NCI-H2029 treated with DMSO at 0.1 percent for 48 hours (cell line): Measurements from ENCODE around the gene FAM186B.

Source experiments
- DNase-seq: peaks from one replicate; lab custom pipeline; 2025; lab: John Stamatoyannopoulos, UW

Gene FAM186B

GRCh38 chr12:49567611-49568441 is 37.6 kb downstream of the FAM186B start, which contains the start of gene MCRS1:
MCRS1 (minus strand) TSS chr12:49568142; CDS start chr12:49566731, 1,411 bp downstream.
- peak; percentile 73 for DNase-seq

- DNase-seq = no peak
Measured at GRCh38 chr12:49567302-49567610, 38.2 kb downstream of the FAM186B start.

- DNase-seq = no peak
Measured at GRCh38 chr12:49566361-49566760, 39.1 kb downstream of the FAM186B start.

GRCh38 chr12:49565406-49566265 is 39.8 kb downstream of the FAM186B start:
- DNase-seq = no peak

GRCh38 chr12:49564686-49565405 is 40.6 kb downstream of the FAM186B start:
- no peak for DNase-seq

GRCh38 chr12:49563951-49564685 is 41.3 kb downstream of the FAM186B start:
- DNase-seq = no peak

GRCh38 chr12:49562831-49563230 is 42.6 kb downstream of the FAM186B start:
- DNase-seq = no peak

GRCh38 chr12:49562233-49562632 is 43.2 kb downstream of the FAM186B start:
- no peak for DNase-seq

GRCh38 chr12:49560695-49561094 is 44.7 kb downstream of the FAM186B start:
- no peak for DNase-seq

- DNase-seq = no peak
Measured at GRCh38 chr12:49559011-49559675, 46.3 kb downstream of the FAM186B start.

GRCh38 chr12:49558526-49558925 is 46.9 kb downstream of the FAM186B start:
- no peak for DNase-seq

GRCh38 chr12:49557917-49558215 is 47.6 kb downstream of the FAM186B start:
- DNase-seq = no peak

- DNase-seq = no peak
Measured at GRCh38 chr12:49557187-49557916, 48.1 kb downstream of the FAM186B start.

GRCh38 chr12:49556391-49557186 is 48.9 kb downstream of the FAM186B start:
- DNase-seq = no peak

GRCh38 chr12:49555631-49556390 is 49.6 kb downstream of the FAM186B start:
- DNase-seq = no peak

GRCh38 chr12:49554266-49554665 is 51.2 kb downstream of the FAM186B start:
- no peak for DNase-seq

- DNase-seq = no peak
Measured at GRCh38 chr12:49553512-49554088, 51.8 kb downstream of the FAM186B start.

- DNase-seq = no peak
Measured at GRCh38 chr12:49552899-49553298, 52.5 kb downstream of the FAM186B start.

- DNase-seq = no peak
Measured at GRCh38 chr12:49552425-49552824, 53.0 kb downstream of the FAM186B start.
